WERI-Rb-1 (cell line): Measurements from ENCODE around the gene C19orf81.

Experiments used
- DNase-seq: peaks from one replicate; pipeline ENCODE4 v3.0.0-alpha.2; 2020
- H3K27ac ChIP-seq: fragments of 250-450 bp; sonication (Bioruptor Pico); 2 replicates; pipeline ENCODE4 v1.5.1; 2020; ENCODE audit warnings: mild to moderate bottlenecking, moderate library complexity
- H3K27me3 ChIP-seq: fragments of 250-450 bp; sonication (Bioruptor Pico); 2 replicates; pipeline ENCODE4 v1.5.1; 2021; ENCODE audit warnings: mild to moderate bottlenecking, low read depth, moderate library complexity; ENCODE audit not compliant: insufficient read depth, severe bottlenecking
- H3K36me3 ChIP-seq: fragments of 250-450 bp; sonication (Bioruptor Pico); 2 replicates; pipeline ENCODE4 v1.5.1; 2020; ENCODE audit warnings: mild to moderate bottlenecking, moderate library complexity
- H3K4me3 ChIP-seq: 2 replicates; pipeline ENCODE4 v1.5.1; 2011; ENCODE audit warnings: low read depth, mild to moderate bottlenecking, control low read depth, low read length
- H3K9me3 ChIP-seq: fragments of 250-450 bp; sonication (Bioruptor Pico); 2 replicates; pipeline ENCODE4 v1.5.1; 2021; ENCODE audit warnings: mild to moderate bottlenecking, moderate library complexity; ENCODE audit not compliant: severe bottlenecking
- TF ChIP-seq, protein P1 (sequence below): IDR thresholded peaks from 2 replicates; pipeline ENCODE4 v1.5.1; 2011; ENCODE audit warnings: low read depth, mild to moderate bottlenecking, control low read depth, inconsistent platforms, low read length

C19orf81 gene

DNA sequence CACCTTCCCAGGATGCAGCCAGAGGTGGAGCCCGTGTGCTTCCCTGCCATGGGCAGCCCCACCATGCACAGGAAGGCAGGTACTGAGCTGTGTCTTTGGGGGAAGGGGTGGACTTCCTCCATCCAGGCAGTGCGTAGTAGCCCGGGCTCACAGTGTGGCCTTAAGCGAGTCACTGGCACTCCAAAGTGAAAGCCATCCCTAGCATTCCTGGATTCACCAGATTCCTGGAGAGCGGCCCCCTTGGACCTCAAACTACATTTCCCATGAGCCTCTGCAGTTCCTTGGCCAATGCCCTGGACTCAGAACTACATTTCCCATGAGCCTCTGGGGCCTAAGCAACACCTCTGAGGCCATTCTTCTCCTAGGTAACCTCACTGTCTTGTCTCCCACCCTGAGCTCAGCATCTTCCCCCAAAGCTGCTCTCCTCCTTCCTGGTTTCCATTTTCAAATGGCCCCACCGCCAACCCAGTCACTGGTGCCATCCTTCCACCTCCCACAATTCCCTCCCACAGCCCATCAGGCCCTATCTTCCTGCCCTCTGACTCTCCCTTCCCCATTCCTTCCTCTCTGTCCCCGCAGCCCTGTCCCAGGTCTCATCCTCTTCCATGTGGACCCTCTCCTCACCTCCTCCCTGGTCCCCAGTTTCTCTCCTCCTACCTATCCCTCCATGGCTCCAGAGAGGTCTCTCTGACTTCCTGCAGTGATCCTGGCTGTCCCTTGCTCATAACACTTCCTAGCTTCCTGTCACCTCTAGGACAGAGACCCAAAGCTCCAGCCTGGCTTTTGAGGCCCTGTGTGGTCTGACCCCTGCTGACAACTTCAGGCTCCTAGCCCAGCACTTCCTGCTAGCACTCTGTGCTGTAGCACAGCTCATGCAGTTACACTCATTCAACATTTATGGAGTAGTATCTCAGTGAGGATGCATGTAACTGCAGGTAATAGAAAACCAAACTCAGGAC, at the start of gene C19orf81:
C19orf81 (plus strand) TSS at position 13 of the 959 bp plus-strand sequence; CDS start at position 13, 0 bp downstream.
- H3K27me3 ChIP-seq: no peaks in the 10 kb centered on the region

GRCh38 chr19:50601407-50602088, 47.7 kb upstream of the C19orf81 start:
- H3K9me3 ChIP-seq: peaks cover 2% of the 10 kb centered on the region

More for the DNA sequence above, at the start of gene C19orf81:
- no peak within 1 kb of the TSS for H3K27ac ChIP-seq
- no peak within 1 kb of the TSS for H3K4me3 ChIP-seq
- no peaks in the 10 kb centered on the region for H3K9me3 ChIP-seq
- H3K36me3 ChIP-seq: no peaks in the 10 kb centered on the region
- TF ChIP-seq, protein P1, sequence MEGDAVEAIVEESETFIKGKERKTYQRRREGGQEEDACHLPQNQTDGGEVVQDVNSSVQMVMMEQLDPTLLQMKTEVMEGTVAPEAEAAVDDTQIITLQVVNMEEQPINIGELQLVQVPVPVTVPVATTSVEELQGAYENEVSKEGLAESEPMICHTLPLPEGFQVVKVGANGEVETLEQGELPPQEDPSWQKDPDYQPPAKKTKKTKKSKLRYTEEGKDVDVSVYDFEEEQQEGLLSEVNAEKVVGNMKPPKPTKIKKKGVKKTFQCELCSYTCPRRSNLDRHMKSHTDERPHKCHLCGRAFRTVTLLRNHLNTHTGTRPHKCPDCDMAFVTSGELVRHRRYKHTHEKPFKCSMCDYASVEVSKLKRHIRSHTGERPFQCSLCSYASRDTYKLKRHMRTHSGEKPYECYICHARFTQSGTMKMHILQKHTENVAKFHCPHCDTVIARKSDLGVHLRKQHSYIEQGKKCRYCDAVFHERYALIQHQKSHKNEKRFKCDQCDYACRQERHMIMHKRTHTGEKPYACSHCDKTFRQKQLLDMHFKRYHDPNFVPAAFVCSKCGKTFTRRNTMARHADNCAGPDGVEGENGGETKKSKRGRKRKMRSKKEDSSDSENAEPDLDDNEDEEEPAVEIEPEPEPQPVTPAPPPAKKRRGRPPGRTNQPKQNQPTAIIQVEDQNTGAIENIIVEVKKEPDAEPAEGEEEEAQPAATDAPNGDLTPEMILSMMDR: 0 out of 2 replicates have a peak, but pooled peaks have one; percentile 2
- peak; percentile 61 for DNase-seq

GRCh38 chr19:50602089-50602422, 47.2 kb upstream of the C19orf81 start:
- Histone ChIP-seq H3K36me3 (no peaks in the 10 kb centered on the region), H3K9me3 (peaks cover 2% of the 10 kb centered on the region), H3K27me3 (peaks cover 24% of the 10 kb centered on the region), H3K4me3 (no peak overlapping the region), H3K27ac (no peak overlapping the region)
- no peak for DNase-seq
- TF ChIP-seq, protein P1: no peak

More at GRCh38 chr19:50601407-50602088, 47.7 kb upstream of the C19orf81 start:
- Histone ChIP-seq H3K27me3 (peaks cover 19% of the 10 kb centered on the region), H3K27ac (no peak overlapping the region), H3K4me3 (no peak overlapping the region), H3K36me3 (no peaks in the 10 kb centered on the region)
- DNase-seq: no peak
- TF ChIP-seq, protein P1: no peak

DNA sequence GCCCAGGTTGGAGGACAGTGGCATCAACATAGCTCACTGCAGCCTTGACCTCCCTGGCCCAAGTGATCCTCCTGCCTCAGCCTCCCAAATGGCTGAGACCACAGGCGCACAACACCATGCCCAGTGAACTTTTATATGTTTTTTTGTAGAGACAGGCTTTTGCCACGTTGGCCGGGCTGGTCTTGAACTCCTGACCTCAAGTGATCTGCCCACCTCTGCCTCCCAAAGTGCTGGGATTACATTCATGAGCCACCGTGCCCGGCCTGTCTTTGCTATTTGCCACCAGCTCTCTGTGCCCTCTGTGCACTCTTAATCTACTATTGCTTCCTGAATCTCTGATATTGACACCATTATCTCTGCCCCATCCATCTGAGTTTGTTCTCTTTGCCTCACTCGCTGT, 46.7 kb upstream of the C19orf81 start:
- no peak overlapping the region for H3K4me3 ChIP-seq
- TF ChIP-seq, protein P1: no peak
- H3K36me3 ChIP-seq: no peaks in the 10 kb centered on the region
- peaks cover 29% of the 10 kb centered on the region for H3K27me3 ChIP-seq
- no peak for DNase-seq
- H3K27ac ChIP-seq: no peak overlapping the region
- H3K9me3 ChIP-seq: peaks cover 2% of the 10 kb centered on the region

- Histone ChIP-seq H3K9me3 (peaks cover 2% of the 10 kb centered on the region), H3K27me3 (peaks cover 31% of the 10 kb centered on the region), H3K27ac (no peak overlapping the region), H3K36me3 (no peaks in the 10 kb centered on the region), H3K4me3 (no peak overlapping the region)
- TF ChIP-seq, protein P1: no peak
- DNase-seq: no peak
Measured at GRCh38 chr19:50602935-50603334, 46.3 kb upstream of the C19orf81 start.
